GM19438 (cell line): ENCODE results near the gene OR2A7.
"Not testable (repeated sequence)": the region's sequence is repeated elsewhere in the genome, so short reads cannot be mapped to it uniquely, and the experiment has no call there.

Experiments used
- ATAC-seq: cut with Tn5 transposase; IDR thresholded peaks from one replicate; pipeline ENCODE4 v1.9.1; 2021; ENCODE audit warnings: low read depth; ENCODE audit not compliant: unreplicated experiment

Gene OR2A7

GRCh38 chr7:144255471-144255897 lies 9.1 kb downstream of the OR2A7 start:
- ATAC-seq = no peak

GRCh38 chr7:144252307-144252706 lies 12.3 kb downstream of the OR2A7 start:
- not testable (repeated sequence) for ATAC-seq

- ATAC-seq = not testable (repeated sequence)
Measured at GRCh38 chr7:144247674-144248330, 16.8 kb downstream of the OR2A7 start.

- not testable (repeated sequence) for ATAC-seq
Measured at GRCh38 chr7:144246967-144247366, 17.6 kb downstream of the OR2A7 start.

- ATAC-seq = not testable (repeated sequence)
Measured at GRCh38 chr7:144245372-144245771, 19.2 kb downstream of the OR2A7 start.

GRCh38 chr7:144239365-144239764 lies 25.2 kb downstream of the OR2A7 start, which contains the start of gene OR2A42:
Gene OR2A42, minus strand, starts transcription at chr7:144239605. Its CDS starts 6,762 bp downstream, at chr7:144232843.
- ATAC-seq = not testable (repeated sequence)

GRCh38 chr7:144238530-144239082 lies 26.0 kb downstream of the OR2A7 start:
- ATAC-seq = not testable (repeated sequence)

GRCh38 chr7:144233039-144233438 lies 31.6 kb downstream of the OR2A7 start:
- ATAC-seq = not testable (repeated sequence)

GRCh38 chr7:144231027-144231426 lies 33.6 kb downstream of the OR2A7 start:
- not testable (repeated sequence) for ATAC-seq

GRCh38 chr7:144228810-144229209 lies 35.8 kb downstream of the OR2A7 start:
- ATAC-seq = not testable (repeated sequence)

GRCh38 chr7:144226866-144227265 lies 37.7 kb downstream of the OR2A7 start:
- not testable (repeated sequence) for ATAC-seq

GRCh38 chr7:144223675-144224074 lies 40.9 kb downstream of the OR2A7 start:
- not testable (repeated sequence) for ATAC-seq

- ATAC-seq = not testable (repeated sequence)
Measured at GRCh38 chr7:144220531-144220930, 44.1 kb downstream of the OR2A7 start.

- peak; percentile 50 for ATAC-seq
Measured at GRCh38 chr7:144219149-144219548, 45.4 kb downstream of the OR2A7 start.

GRCh38 chr7:144218581-144218980 lies 46.0 kb downstream of the OR2A7 start:
- not testable (repeated sequence) for ATAC-seq

- not testable (repeated sequence) for ATAC-seq
Measured at GRCh38 chr7:144217200-144217599, 47.4 kb downstream of the OR2A7 start.
